Measurements from ENCODE around the gene GDF10.

DNA sequence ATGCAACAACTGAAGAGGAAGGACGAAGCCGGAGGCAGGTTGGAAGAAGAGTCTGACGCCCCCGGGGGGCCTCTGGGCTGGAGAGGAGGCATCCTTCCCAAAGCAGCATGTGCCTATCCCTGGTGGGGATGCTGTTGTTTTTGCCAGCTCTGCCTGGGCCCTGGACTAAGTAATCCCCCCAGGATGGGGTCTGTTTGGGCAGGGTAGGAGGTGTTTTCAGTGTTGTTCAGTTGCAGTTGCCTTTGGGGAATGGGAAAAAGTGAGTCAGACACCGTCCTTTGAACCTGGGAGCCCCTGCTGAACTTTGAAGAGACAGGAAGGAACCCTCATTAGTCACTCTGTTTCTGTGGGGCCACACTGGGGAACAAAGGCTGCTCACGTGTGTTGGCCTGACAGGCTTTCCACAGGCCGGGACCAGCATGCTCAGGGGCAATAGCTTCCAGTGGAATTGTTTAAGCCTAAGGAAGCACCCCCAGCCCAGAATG, 35.2 kb upstream of the GDF10 start:
- TF ChIP-seq, protein P1, sequence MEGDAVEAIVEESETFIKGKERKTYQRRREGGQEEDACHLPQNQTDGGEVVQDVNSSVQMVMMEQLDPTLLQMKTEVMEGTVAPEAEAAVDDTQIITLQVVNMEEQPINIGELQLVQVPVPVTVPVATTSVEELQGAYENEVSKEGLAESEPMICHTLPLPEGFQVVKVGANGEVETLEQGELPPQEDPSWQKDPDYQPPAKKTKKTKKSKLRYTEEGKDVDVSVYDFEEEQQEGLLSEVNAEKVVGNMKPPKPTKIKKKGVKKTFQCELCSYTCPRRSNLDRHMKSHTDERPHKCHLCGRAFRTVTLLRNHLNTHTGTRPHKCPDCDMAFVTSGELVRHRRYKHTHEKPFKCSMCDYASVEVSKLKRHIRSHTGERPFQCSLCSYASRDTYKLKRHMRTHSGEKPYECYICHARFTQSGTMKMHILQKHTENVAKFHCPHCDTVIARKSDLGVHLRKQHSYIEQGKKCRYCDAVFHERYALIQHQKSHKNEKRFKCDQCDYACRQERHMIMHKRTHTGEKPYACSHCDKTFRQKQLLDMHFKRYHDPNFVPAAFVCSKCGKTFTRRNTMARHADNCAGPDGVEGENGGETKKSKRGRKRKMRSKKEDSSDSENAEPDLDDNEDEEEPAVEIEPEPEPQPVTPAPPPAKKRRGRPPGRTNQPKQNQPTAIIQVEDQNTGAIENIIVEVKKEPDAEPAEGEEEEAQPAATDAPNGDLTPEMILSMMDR (IDR thresholded peaks at IDR 0.05; ENCODE audit: insufficient read depth, low read length): no peak
- TF ChIP-seq, protein P2, sequence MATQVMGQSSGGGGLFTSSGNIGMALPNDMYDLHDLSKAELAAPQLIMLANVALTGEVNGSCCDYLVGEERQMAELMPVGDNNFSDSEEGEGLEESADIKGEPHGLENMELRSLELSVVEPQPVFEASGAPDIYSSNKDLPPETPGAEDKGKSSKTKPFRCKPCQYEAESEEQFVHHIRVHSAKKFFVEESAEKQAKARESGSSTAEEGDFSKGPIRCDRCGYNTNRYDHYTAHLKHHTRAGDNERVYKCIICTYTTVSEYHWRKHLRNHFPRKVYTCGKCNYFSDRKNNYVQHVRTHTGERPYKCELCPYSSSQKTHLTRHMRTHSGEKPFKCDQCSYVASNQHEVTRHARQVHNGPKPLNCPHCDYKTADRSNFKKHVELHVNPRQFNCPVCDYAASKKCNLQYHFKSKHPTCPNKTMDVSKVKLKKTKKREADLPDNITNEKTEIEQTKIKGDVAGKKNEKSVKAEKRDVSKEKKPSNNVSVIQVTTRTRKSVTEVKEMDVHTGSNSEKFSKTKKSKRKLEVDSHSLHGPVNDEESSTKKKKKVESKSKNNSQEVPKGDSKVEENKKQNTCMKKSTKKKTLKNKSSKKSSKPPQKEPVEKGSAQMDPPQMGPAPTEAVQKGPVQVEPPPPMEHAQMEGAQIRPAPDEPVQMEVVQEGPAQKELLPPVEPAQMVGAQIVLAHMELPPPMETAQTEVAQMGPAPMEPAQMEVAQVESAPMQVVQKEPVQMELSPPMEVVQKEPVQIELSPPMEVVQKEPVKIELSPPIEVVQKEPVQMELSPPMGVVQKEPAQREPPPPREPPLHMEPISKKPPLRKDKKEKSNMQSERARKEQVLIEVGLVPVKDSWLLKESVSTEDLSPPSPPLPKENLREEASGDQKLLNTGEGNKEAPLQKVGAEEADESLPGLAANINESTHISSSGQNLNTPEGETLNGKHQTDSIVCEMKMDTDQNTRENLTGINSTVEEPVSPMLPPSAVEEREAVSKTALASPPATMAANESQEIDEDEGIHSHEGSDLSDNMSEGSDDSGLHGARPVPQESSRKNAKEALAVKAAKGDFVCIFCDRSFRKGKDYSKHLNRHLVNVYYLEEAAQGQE (IDR thresholded peaks at IDR 0.05; ENCODE audit: insufficient replicate concordance, low read depth): no peak
- no peak for TF ChIP-seq POLR2AphosphoS5 (IDR thresholded peaks at IDR 0.05; ENCODE audit: low read depth)

All from HL-60 (cell line).